WI38 (cell line): ENCODE results near the gene AK9.

Experiments used
- H3K4me3 ChIP-seq: 2 replicates; pipeline ENCODE4 v1.5.1; 2011; ENCODE audit warnings: low read depth, mild to moderate bottlenecking, control low read depth, low read length
- TF ChIP-seq, protein P1 (sequence below): IDR thresholded peaks from 2 replicates; pipeline ENCODE4 v1.5.1; 2012; ENCODE audit warnings: low read depth, mild to moderate bottlenecking, control low read depth, low read length

The AK9 gene

DNA sequence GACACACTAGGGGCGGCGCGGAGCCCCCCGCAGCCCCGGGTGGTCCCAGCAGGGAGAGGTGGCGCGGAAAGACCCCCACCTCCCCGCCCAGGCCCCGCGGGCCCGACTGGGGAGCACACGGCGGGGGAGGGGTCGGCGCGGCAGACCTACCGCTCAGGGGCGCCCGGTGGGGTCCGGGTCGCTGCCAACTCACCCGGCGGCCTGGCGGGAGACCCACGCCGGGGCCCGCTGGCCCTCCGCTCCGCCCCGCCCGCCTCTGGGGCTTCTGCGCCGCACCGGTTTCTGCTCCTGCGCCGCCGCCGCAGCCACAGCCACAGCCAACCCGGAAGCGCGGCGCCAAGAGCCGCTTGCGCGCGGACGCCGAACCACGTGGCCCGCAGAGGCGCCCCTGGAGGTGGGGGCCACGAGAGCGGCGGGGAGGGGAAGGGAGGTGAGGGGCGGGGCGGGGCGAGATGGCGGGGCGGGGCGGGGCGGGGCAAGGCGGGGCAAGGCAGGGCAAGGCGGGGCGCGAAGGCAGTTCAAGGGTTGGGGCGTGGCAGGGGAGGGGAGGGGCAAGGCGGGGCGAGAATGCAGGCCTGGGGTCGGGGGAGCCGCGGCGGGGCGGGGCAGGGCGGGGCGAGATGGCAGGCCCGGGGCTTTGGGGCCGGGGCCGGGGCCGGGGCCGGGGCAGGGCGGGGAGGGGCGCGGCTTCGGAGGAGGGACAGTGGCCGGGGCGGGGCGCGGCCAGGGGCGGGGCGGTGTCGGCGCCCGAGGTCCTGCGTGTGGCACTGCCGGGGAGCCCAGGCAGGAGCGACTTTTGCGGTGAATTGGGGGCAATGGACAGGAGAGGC, 207.9 kb downstream of the AK9 start, which contains the start of gene ZBTB24:
ZBTB24 (minus strand) TSS at position 315 of the 830 bp plus-strand sequence. CDS start 1,193 bp downstream, outside the sequence.
- TF ChIP-seq, protein P1, sequence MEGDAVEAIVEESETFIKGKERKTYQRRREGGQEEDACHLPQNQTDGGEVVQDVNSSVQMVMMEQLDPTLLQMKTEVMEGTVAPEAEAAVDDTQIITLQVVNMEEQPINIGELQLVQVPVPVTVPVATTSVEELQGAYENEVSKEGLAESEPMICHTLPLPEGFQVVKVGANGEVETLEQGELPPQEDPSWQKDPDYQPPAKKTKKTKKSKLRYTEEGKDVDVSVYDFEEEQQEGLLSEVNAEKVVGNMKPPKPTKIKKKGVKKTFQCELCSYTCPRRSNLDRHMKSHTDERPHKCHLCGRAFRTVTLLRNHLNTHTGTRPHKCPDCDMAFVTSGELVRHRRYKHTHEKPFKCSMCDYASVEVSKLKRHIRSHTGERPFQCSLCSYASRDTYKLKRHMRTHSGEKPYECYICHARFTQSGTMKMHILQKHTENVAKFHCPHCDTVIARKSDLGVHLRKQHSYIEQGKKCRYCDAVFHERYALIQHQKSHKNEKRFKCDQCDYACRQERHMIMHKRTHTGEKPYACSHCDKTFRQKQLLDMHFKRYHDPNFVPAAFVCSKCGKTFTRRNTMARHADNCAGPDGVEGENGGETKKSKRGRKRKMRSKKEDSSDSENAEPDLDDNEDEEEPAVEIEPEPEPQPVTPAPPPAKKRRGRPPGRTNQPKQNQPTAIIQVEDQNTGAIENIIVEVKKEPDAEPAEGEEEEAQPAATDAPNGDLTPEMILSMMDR: no peak
- peak within 1 kb of the TSS; percentile 86 for H3K4me3 ChIP-seq

DNA sequence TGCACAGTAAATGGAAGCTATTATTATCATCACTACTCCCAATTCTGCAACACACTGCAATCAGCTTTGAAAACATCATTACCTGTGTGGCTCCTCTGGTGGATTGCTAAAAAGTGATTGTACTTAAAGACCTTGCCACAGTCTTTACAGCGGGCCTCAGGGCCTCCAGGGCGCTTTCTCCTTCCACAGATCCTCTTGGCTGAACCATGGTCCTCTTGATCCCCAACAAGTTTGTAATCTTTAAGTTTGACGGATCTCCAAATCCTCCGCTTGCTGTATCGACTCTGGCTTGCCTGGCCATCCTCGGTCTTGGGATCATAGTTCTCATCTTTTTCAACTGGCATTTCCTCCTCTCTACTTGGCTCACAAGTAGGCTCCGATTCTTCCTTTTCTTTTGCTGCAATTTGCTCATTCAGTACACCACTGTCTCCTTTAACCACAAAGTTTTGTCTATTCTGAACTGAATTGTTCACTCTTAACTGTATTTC, 210.0 kb downstream of the AK9 start:
- TF ChIP-seq, protein P1: no peak
- no peak overlapping the region for H3K4me3 ChIP-seq

DNA sequence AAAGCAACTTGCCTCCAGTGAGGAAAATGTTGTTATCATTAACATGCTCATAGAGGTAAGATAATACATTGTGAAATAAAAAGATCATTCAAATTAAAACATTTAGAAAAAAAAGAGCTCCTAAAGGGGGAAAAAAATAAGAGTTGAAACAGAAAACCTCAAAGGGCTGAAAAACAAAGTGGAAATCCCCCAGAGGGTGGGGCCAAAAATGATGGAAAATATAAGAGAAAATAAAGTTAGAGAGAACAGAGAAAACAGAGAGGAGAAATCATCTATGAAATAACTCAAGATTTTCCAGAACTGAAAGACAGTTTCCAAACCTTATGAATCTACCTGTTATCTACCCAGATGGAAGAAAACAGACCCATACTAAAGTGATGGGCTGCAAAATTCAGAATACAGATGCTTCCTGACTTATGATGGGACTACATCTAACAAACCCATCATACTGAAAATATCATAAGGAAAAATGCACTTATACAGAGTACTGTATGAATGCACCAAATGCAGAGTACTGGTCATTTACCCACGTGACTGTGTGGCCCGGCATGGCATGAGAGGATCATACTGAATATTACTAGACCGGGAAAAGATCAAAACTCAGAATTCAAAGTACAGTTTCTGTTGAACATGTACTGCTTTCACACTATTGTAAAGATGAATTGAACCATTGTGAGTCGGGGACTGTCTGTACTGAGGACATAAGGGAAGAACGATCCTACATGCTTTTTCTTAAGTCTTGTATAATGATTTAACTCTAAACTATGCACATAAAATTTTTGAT, 212.0 kb downstream of the AK9 start:
- H3K4me3 ChIP-seq: no peak overlapping the region
- TF ChIP-seq, protein P1: no peak

DNA sequence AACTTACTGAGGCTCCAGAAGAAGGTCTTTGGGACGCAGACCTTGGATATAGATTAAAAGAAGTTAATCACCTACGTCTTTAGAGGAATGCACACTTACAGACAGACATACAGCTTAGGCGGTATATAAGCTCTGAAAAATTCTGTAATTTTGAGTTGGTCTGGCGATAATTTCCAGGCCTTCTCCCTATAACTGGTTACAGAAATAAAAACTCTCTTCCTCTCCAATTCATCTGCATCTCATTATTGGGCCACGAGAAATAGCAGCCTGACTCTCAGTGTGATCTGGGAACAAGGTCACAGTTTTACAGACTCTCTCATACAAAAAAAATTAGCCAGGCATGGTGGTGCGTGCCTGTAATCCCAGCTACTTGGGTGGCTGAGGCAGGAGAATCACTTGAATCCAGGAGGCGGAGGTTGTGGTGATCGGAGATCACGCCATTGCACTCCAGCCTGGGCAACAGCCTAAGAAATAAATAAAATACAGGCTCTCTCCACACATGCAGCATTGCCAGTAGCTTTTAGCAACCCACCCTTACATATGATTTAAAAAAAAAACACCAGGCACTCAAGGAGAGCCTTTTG, 212.7 kb downstream of the AK9 start:
- H3K4me3 ChIP-seq: no peak overlapping the region
- TF ChIP-seq, protein P1: no peak

DNA sequence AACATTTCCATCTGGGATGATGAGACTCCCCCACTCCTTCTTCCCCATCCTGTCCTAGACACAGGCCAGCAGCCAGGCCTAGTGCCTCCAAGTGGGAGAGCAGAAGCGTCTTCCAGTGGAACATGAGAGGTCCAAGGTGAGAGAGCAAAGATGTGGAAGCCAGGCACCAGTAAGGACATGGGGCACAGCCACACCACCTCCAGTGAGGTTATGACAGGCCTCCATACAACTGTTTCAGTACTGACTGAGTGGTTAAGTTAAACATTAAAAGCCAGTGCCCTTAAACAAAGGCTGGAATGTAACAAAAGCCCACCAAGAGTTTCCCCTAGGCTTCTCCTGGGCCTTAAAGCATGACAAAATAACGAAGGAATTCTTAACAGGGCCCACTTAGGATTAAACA, 213.3 kb downstream of the AK9 start:
- H3K4me3 ChIP-seq: no peak overlapping the region
- TF ChIP-seq, protein P1: no peak

DNA sequence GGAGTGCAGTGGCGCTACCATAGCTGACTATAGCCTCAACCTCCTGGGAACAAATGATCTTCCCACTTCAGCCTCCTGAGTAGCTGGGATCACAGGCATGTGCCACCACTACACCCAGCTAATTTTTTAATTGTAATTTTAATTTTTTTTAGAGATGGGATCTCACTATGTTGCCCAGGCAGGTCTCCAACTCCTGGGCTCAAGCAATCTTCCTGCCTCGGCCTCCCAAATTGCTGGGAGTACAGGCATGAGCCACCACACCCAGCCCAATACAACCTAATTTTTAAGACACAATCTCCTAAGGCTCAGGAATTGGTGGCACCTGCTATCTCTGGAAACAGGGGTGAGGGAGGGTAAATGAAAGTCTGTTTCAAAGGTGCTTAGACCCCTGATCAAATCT, 213.8 kb downstream of the AK9 start:
- TF ChIP-seq, protein P1: no peak
- no peak overlapping the region for H3K4me3 ChIP-seq
